GM12875 (cell line): Measurements from ENCODE around the gene GNAO1.

ENCODE experiments used
- H3K4me3 ChIP-seq: one replicate; pipeline ENCODE4 v1.5.1; 2011; ENCODE audit warnings: low read depth, low read length, control low read depth
- TF ChIP-seq, protein P1 (sequence below): IDR thresholded peaks from 2 replicates; pipeline ENCODE4 v1.5.1; 2011; ENCODE audit warnings: low read depth, mild to moderate bottlenecking, control low read depth, inconsistent platforms, low read length, moderate library complexity, borderline replicate concordance; ENCODE audit not compliant: insufficient read depth

Gene GNAO1

DNA sequence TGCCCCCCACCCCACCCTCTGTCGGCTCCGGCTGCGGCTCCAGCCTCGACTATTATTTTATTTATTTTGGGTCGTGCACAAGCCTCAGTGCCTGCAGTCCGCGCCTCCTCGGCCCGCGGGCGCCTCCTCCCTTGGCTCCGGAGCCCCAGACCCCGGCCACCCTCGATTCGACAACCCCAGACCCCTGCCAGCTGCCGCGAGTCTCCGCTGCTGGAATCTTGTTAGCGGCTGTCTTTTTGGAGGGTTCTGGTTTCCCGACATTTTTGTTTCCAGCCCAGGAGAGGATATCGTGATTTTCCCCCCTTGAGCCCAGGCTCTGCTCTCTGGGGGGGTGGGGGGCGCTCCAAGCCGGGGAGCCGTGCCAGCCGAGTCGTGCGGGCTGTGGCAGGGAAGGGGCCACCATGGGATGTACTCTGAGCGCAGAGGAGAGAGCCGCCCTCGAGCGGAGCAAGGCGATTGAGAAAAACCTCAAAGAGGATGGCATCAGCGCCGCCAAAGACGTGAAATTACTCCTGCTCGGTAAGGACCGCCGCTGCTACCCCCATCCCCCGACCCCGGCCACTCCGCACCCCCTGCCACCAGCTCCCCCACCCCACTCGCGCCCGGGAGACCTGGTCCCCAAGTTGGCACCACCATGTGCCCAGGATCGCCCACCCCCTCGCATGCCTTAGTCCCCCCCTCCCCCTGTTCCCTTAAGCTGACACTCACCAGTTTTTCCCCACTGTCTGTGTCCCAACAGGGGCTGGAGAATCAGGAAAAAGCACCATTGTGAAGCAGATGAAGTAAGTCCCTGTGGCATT is 746 bp downstream of the GNAO1 start:
- TF ChIP-seq, protein P1, sequence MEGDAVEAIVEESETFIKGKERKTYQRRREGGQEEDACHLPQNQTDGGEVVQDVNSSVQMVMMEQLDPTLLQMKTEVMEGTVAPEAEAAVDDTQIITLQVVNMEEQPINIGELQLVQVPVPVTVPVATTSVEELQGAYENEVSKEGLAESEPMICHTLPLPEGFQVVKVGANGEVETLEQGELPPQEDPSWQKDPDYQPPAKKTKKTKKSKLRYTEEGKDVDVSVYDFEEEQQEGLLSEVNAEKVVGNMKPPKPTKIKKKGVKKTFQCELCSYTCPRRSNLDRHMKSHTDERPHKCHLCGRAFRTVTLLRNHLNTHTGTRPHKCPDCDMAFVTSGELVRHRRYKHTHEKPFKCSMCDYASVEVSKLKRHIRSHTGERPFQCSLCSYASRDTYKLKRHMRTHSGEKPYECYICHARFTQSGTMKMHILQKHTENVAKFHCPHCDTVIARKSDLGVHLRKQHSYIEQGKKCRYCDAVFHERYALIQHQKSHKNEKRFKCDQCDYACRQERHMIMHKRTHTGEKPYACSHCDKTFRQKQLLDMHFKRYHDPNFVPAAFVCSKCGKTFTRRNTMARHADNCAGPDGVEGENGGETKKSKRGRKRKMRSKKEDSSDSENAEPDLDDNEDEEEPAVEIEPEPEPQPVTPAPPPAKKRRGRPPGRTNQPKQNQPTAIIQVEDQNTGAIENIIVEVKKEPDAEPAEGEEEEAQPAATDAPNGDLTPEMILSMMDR, result no peak
- H3K4me3 ChIP-seq, result no peak overlapping the region

DNA sequence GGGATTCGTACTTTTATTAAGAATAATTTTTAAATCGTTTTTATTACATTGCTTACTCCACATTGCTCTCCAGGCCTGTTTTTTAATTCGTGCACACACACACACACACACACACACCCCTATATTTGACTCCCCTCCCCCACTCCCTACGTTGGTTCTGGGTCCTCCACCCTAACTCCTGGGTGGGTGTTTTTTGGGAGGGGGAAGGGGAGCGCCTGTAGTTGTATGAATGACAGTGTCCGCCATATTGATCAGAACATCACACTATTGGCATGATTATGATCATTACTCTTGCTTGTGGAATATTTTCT is 1.3 kb downstream of the GNAO1 start:
- no peak overlapping the region for H3K4me3 ChIP-seq

DNA sequence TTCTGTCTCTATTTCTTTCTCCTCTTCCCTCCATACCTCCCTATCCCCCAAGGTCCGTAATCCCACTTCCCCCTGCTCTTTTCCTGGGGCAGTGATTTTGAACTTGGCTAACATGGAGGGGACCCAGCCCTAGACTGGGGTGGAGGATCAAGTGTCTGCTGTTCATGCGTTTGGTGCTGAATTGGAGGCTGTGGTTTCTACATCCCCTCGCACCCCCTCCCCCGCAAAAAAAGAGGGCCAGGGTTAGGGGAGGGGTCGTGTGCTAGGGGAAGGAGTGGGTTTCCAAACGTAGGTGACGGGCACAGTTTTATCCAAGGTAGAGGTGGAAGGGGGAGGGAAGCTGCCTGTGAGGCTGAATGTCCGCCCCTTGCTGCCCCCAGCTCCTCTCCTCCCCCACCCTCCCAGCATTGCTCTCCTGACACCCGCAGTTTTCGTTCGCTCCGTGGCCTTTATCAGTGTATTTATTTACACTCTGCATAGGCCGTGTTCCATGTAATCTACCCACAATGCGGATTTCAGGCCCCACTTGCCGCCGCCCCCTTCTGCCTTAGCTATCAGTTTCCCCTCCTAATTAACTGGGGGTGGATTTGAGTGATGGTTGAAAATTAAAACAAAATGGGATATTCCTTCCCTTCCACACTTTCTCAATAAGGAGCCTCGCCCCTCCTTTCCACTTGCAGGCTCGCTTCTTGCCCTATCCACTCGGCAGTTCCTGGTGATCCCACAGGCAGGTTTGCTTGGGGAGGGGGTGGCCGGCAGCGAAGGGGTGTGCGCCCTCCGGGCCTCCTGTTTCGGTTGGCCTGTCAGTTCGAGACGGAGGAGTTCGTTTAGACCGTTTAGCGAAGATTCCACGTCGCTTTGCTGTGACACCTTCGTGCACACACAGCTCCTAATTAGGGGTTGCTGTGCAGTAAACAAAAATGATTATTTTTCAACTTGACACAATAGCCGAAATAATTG is 2.0 kb downstream of the GNAO1 start:
- TF ChIP-seq, protein P1, result no peak
- H3K4me3 ChIP-seq, result no peak overlapping the region

More for the DNA sequence above, 1.3 kb downstream of the GNAO1 start:
- TF ChIP-seq, protein P1, result no peak

DNA sequence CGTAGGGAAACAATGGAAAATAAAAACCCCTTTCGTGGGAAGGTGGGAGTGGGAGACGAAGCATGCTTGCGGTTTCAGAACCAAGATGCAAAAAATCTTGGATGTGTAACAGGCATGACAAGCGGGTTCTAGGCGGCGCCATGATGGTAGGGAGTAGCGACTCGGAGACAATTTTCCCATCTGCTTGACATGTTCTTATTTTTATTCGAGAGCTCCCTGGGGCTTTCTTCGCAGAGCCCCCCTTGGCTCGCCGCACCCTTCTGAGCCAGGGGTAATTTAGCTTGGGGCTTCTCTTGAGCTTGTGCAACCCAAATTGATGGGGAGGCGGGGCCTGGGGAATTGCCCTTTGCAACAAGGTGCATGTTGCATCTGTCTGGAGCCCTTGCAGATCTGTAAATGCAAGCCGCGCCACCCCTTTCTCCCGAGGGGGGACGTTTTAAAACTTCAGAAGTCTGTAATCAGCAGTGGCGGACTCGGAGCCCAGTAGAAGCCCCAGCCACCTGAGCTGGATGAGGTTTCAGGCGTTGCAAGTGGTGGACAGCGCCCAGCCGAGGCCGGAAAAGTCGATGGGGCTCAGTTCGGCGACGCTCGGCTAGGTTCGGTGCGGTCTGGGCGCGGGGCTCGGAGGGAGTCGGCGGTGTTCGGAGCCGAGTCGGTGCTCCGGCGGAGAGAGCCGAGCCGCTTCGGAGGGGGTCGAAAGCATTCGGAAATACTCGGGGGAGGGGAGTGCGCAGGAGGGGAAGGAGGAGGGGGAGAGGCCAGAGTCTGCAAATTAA is 2.9 kb downstream of the GNAO1 start:
- TF ChIP-seq, protein P1, result no peak
- no peak overlapping the region for H3K4me3 ChIP-seq

DNA sequence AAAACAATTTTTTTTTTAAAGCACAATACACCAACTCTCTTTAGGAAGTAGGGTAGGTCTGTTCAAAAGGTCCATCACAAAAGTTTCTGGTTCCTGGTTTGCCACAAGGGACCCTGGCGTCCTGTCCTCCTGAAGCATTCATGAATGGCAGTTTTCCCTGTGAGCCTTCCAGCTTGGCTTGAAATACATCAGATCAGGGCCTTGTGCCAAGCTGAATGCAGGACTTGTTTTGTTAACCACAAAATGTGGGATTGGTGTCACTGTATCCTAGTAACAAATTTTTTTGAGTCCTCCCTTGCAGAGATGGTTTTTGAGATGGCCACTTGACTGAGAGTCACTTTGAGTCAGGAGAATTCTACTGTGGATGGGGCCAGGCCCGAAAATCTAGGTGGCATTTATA is 3.9 kb downstream of the GNAO1 start:
- H3K4me3 ChIP-seq, result no peak overlapping the region
- TF ChIP-seq, protein P1, result no peak

DNA sequence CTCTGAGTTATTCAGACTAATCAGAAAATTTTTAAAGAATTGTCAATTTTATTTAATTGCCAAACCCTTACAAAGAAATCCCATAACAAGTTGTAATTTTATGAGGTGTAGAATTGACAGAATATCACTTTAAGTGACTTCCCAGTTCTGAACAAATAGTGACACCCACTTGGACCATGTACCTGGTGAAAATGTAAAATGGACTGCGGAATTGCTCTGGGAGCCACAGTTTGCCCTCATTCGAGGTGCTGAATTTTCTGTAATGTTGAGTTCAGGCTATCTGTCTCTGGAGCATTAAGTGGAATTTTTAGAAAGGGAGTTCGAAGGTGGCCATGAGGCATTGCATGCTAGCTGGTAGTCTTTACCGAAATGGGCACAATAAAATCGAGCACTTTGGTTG is 5.1 kb downstream of the GNAO1 start:
- no peak overlapping the region for H3K4me3 ChIP-seq
- TF ChIP-seq, protein P1, result no peak
